GM23338 (cell line): Measurements from ENCODE around the gene ZNF282. TPM values are rescaled to one million over a fixed set of nuclear protein-coding genes. Genes with fewer than 3 reads are reported as not detected.

Experiments used
- ATAC-seq: fragments of 200-7000 bp; cut with Tn5 transposase; 3 replicates; pipeline ENCODE4 v1.9.1; 2020
- DNase-seq: peaks from one replicate; pipeline ENCODE4 v3.0.0-alpha.2; 2015; ENCODE audit warnings: low spot score
- H2AFZ ChIP-seq: fragments of 200-600 bp; sonication (generic); 2 replicates; pipeline ENCODE4 v1.8.0; 2016; ENCODE audit warnings: antibody characterized with exemption, mild to moderate bottlenecking, moderate library complexity
- H3F3A ChIP-seq: fragments of 200-600 bp; sonication (generic); replicated peaks from 2 replicates; pipeline ENCODE4 v1.8.0; 2017; ENCODE audit warnings: antibody characterized with exemption, mixed run types, low read depth
- H3K27ac ChIP-seq: fragments of 200-600 bp; sonication (generic); 2 replicates; pipeline ENCODE4 v1.6.1; 2016; ENCODE audit warnings: low read depth
- H3K27me3 ChIP-seq: fragments of 200-600 bp; sonication (generic); 2 replicates; pipeline ENCODE4 v1.8.0; 2016; ENCODE audit warnings: mild to moderate bottlenecking, mixed run types, moderate library complexity; ENCODE audit not compliant: insufficient read depth
- H3K36me3 ChIP-seq: fragments of 200-600 bp; sonication (generic); 2 replicates; pipeline ENCODE4 v1.8.0; 2016; ENCODE audit warnings: mild to moderate bottlenecking; ENCODE audit not compliant: insufficient read depth
- H3K4me1 ChIP-seq: fragments of 200-600 bp; sonication (generic); 2 replicates; pipeline ENCODE4 v1.8.0; 2016; ENCODE audit warnings: mild to moderate bottlenecking, moderate library complexity; ENCODE audit not compliant: insufficient read depth
- H3K4me2 ChIP-seq: fragments of 200-600 bp; sonication (generic); 2 replicates; pipeline ENCODE4 v1.7.1; 2017; ENCODE audit warnings: mixed run types
- H3K4me3 ChIP-seq: fragments of 200-600 bp; sonication (generic); 2 replicates; pipeline ENCODE4 v1.6.1; 2016; ENCODE audit warnings: mixed run types
- H3K79me2 ChIP-seq: fragments of 200-600 bp; sonication (generic); replicated peaks from 2 replicates; pipeline ENCODE4 v1.8.0; 2017; ENCODE audit warnings: mild to moderate bottlenecking; ENCODE audit not compliant: insufficient read depth
- H3K9me2 ChIP-seq: fragments of 200-600 bp; sonication (generic); 2 replicates; pipeline ENCODE4 v1.8.0; 2017; ENCODE audit not compliant: insufficient read depth
- H4K20me1 ChIP-seq: fragments of 200-600 bp; sonication (generic); replicated peaks from 2 replicates; pipeline ENCODE4 v1.8.0; 2017; ENCODE audit warnings: mild to moderate bottlenecking; ENCODE audit not compliant: insufficient read depth
- H3K27ac Mint-ChIP-seq: 2 replicates; pipeline ENCODE4 v1.8.0; 2020; ENCODE audit warnings: inconsistent platforms, mild to moderate bottlenecking, moderate library complexity, mixed read lengths
- H3K27me3 Mint-ChIP-seq: 3 replicates; pipeline ENCODE4 v1.8.0; 2022; ENCODE audit warnings: low read depth, mild to moderate bottlenecking, moderate library complexity, mixed read lengths, inconsistent platforms; ENCODE audit not compliant: insufficient read depth, poor library complexity
- H3K36me3 Mint-ChIP-seq: 3 replicates; pipeline ENCODE4 v1.8.0; 2021; ENCODE audit warnings: low read depth, mild to moderate bottlenecking, inconsistent platforms, moderate library complexity, mixed read lengths
- H3K4me1 Mint-ChIP-seq: 3 replicates; pipeline ENCODE4 v1.8.0; 2020; ENCODE audit warnings: mild to moderate bottlenecking, inconsistent platforms, mixed read lengths
- H3K4me3 Mint-ChIP-seq: 3 replicates; pipeline ENCODE4 v1.8.0; 2021; ENCODE audit warnings: moderate library complexity, mild to moderate bottlenecking, inconsistent platforms, mixed read lengths
- H3K9me3 Mint-ChIP-seq: 3 replicates; pipeline ENCODE4 v1.8.0; 2020; ENCODE audit warnings: moderate library complexity, mild to moderate bottlenecking, inconsistent platforms, mixed read lengths
- CREB1 ChIP-seq: fragments of 250-450 bp; sonication (Bioruptor Pico); IDR thresholded peaks from 2 replicates; pipeline ENCODE4 v1.5.0; 2020; ENCODE audit warnings: low read depth, mild to moderate bottlenecking, moderate library complexity
- CTCF ChIP-seq, 2 experiments: fragments of 200-600 bp in 1 of 2; sonication (generic) in 1 of 2; conservative IDR thresholded peaks; 2 replicates each; pipeline versions ENCODE4 v1.5.1 to v1.6.1; 2016 to 2017; ENCODE audit warnings: antibody characterized with exemption in 2 of 2, low read depth in 2 of 2, mild to moderate bottlenecking in 2 of 2, moderate library complexity in 1 of 2
- ETS1 ChIP-seq: IDR thresholded peaks from 2 replicates; pipeline ENCODE4 v1.6.1; 2016; ENCODE audit warnings: antibody characterized with exemption
- EZH2 ChIP-seq: fragments of 200-600 bp; sonication (generic); IDR thresholded peaks from one replicate; pipeline ENCODE4 v1.8.0; 2017; ENCODE audit warnings: antibody characterized with exemption, mild to moderate bottlenecking, low read depth; ENCODE audit not compliant: unreplicated experiment
- EZH2phosphoT487 ChIP-seq: fragments of 200-600 bp; sonication (generic); IDR thresholded peaks from one replicate; pipeline ENCODE4 v1.8.1; 2018; ENCODE audit warnings: antibody characterized with exemption; ENCODE audit not compliant: unreplicated experiment
- JUNB ChIP-seq: IDR thresholded peaks from one replicate; pipeline ENCODE4 v1.6.1; 2016; ENCODE audit warnings: antibody characterized with exemption; ENCODE audit not compliant: unreplicated experiment
- NANOG ChIP-seq: IDR thresholded peaks from 2 replicates; pipeline ENCODE4 v1.6.1; 2016; ENCODE audit warnings: antibody characterized with exemption, borderline replicate concordance
- POLR2AphosphoS5 ChIP-seq: IDR thresholded peaks from 2 replicates; pipeline ENCODE4 v1.6.1; 2016; ENCODE audit warnings: antibody characterized with exemption, low read depth
- REST ChIP-seq: IDR thresholded peaks from one replicate; pipeline ENCODE4 v1.6.1; 2018; ENCODE audit warnings: antibody characterized with exemption; ENCODE audit not compliant: unreplicated experiment
- STAT1 ChIP-seq: IDR thresholded peaks from one replicate; pipeline ENCODE4 v1.6.1; 2016; ENCODE audit warnings: antibody characterized with exemption; ENCODE audit not compliant: unreplicated experiment
- ZNF114 ChIP-seq: fragments of 250-450 bp; sonication (Bioruptor Pico); IDR thresholded peaks from 2 replicates; pipeline ENCODE4 v1.5.0; 2020; ENCODE audit warnings: mild to moderate bottlenecking, moderate library complexity
- ZNF331 ChIP-seq: fragments of 250-450 bp; sonication (Bioruptor Pico); IDR thresholded peaks from 2 replicates; pipeline ENCODE4 v1.5.0; 2020; ENCODE audit warnings: low read depth, mild to moderate bottlenecking, moderate library complexity
- ZNF462 ChIP-seq: fragments of 250-450 bp; sonication (Bioruptor Pico); IDR thresholded peaks from 2 replicates; pipeline ENCODE4 v1.5.0; 2020; ENCODE audit warnings: mild to moderate bottlenecking, moderate library complexity
- polyA plus RNA-seq: library from polyadenylated mRNA; unstranded; fragments of >200 nt; fragmentation: Nextera tagmentation; extraction: Ambion mirVana; gene quantifications from 2 replicates; pipeline ENCODE4 v1.2.1, GENCODE V29; 2016
- total RNA-seq: library from RNA; depleted of rRNA; stranded (reverse); fragments of >200 nt; shearing (Covaris generic); gene quantifications from 2 replicates; pipeline ENCODE4 v1.2.3, GENCODE V29; 2014

ZNF282 gene
- total and polyA plus RNA-seq, 2 experiments from 2014 or later, result 7.2 to 36.3 TPM

GRCh38 chr7:149150981-149151380 lies 44.4 kb upstream of the ZNF282 start:
- TF ChIP-seq JUNB (no peak), ZNF462 (CRISPR knock-in tag) (no peak), NANOG (no peak), REST (no peak), ZNF331 (CRISPR knock-in tag) (no peak), CTCF (conservative IDR thresholded peaks at IDR 0.05; ENCODE audit: low read depth in 2 of 2) (no peak), ETS1 (no peak), EZH2 (no peak), EZH2phosphoT487 (no peak), ZNF114 (CRISPR knock-in tag) (no peak), STAT1 (no peak), CREB1 (CRISPR knock-in tag) (no peak), POLR2AphosphoS5 (no peak)
- H3F3A ChIP-seq, result peaks cover 26% of the 10 kb centered on the region
- H3K9me2 ChIP-seq, result no peaks in the 10 kb centered on the region
- peak overlapping the region; percentile 84; the same call in 1 of the 2 replicates for H3K4me2 ChIP-seq
- peaks cover 52% of the 10 kb centered on the region for H4K20me1 ChIP-seq
- peaks cover 67% of the 10 kb centered on the region for H3K36me3 Mint-ChIP-seq
- H3K4me3 Mint-ChIP-seq, result peak overlapping the region; percentile 29
- DNase-seq, result peak; percentile 11
- peaks cover 93% of the 10 kb centered on the region for H3K79me2 ChIP-seq
- peak overlapping the region; percentile 75; the same call in 1 of the 2 replicates for H3K4me3 ChIP-seq
- peak overlapping the region; percentile 51 for H3K27ac Mint-ChIP-seq
- H3K27me3 Mint-ChIP-seq, result peaks cover 13% of the 10 kb centered on the region
- H3K27ac ChIP-seq, result peak overlapping the region; percentile 72
- H3K4me1 Mint-ChIP-seq, result peaks cover 27% of the 10 kb centered on the region
- peaks cover 34% of the 10 kb centered on the region for H3K36me3 ChIP-seq
- ATAC-seq, result no peak
- peaks cover 17% of the 10 kb centered on the region for H3K4me1 ChIP-seq
- no peaks in the 10 kb centered on the region for H3K27me3 ChIP-seq
- H2AFZ ChIP-seq, result no peak overlapping the region
- peaks cover 5% of the 10 kb centered on the region for H3K9me3 Mint-ChIP-seq
